Sigmoid colon (tissue), 4 donors: Measurements from ENCODE around the gene ABCG8.

Experiments used
- CTCF ChIP-seq, 4 experiments: fragments of 450-650 bp in 3 of 4; fragments of 200-600 bp in 1 of 4; IDR thresholded peaks; one replicate each; pipeline ENCODE4 v1.5.1; 2016 to 2019; ENCODE audit warnings: antibody characterized with exemption in 4 of 4, mild to moderate bottlenecking in 3 of 4, moderate library complexity in 2 of 4
- POLR2AphosphoS5 ChIP-seq, 4 donors: sonication (generic); formaldehyde crosslinking; IDR thresholded peaks; one replicate each; pipeline ENCODE4 v1.6.1; 2017; ENCODE audit warnings: antibody characterized with exemption in 4 of 4

DNA sequence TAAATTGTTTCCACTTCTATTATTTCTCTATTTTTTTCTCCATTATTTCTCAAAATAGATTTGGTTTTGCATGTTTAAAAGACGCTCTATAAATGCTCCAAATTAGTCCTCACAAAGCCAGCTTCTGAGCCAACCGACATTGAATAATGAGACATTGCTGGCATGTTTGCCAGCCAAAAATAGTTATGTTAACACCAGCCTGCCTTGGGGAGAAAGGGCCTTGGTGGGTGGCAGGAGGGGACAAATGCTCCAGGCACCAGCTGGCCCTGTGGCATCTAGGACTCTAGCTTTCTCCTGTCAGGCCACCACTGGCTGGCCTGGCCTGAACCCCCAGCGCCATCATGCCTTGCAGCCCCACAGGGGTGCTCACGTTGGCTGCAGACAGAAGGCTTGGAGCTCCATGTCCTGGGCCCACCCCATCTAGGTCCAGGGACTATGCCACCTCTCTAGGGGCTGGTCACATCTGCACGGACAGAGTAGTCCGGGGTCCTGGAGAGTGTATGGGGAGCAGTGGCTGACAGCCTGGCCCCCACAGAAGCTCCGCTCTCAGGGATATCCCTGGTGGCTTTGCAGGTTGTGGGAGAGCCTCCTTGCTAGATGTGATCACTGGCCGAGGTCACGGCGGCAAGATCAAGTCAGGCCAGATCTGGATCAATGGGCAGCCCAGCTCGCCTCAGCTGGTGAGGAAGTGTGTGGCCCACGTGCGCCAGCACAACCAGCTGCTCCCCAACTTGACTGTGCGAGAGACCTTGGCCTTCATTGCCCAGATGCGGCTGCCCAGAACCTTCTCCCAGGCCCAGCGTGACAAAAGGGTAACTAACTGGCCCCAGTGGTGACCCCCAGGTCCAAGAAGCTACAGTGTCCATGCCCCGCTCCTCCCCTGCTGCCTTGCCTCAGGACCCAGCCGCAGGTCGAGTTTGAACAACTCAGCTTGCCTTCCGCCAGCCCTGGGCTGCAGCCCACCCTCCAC, 12.5 kb downstream of the ABCG8 start:
- TF ChIP-seq CTCF (IDR thresholded peaks at IDR 0.05) (no peak), POLR2AphosphoS5 (IDR thresholded peaks at IDR 0.05) (no peak)
